Smooth muscle cell (in vitro differentiated cells): ENCODE data around the gene DOCK9. TPM values are rescaled to one million over a fixed set of nuclear protein-coding genes. Genes with fewer than 3 reads are reported as not detected.

Experiments used
- DNase-seq: peaks from one replicate; lab custom pipeline; 2025; ENCODE audit not compliant: unreplicated experiment; lab: John Stamatoyannopoulos, UW
- H2AFZ ChIP-seq: fragments of 200-600 bp; sonication (generic); 2 replicates; pipeline ENCODE4 v1.6.0; 2016; ENCODE audit warnings: antibody characterized with exemption, low read depth, mild to moderate bottlenecking
- H3F3A ChIP-seq: fragments of 200-600 bp; sonication (generic); 2 replicates; pipeline ENCODE4 v1.6.0; 2017; ENCODE audit warnings: antibody characterized with exemption, low read depth
- H3K27ac ChIP-seq: fragments of 200-600 bp; sonication (generic); 2 replicates; pipeline ENCODE4 v1.5.1; 2016; ENCODE audit warnings: low read depth, mild to moderate bottlenecking
- H3K27me3 ChIP-seq: fragments of 200-600 bp; sonication (generic); 2 replicates; pipeline ENCODE4 v1.6.1; 2016; ENCODE audit warnings: low read depth, mild to moderate bottlenecking
- H3K36me3 ChIP-seq: fragments of 200-600 bp; sonication (generic); 2 replicates; pipeline ENCODE4 v1.5.1; 2016; ENCODE audit warnings: low read depth
- H3K4me1 ChIP-seq: fragments of 200-600 bp; sonication (generic); 2 replicates; pipeline ENCODE4 v1.5.1; 2016; ENCODE audit warnings: low read depth
- H3K4me2 ChIP-seq: fragments of 200-600 bp; sonication (generic); 2 replicates; pipeline ENCODE4 v1.6.0; 2016; ENCODE audit warnings: mild to moderate bottlenecking
- H3K4me3 ChIP-seq: fragments of 200-600 bp; sonication (generic); 2 replicates; pipeline ENCODE4 v1.5.1; 2016; ENCODE audit warnings: mild to moderate bottlenecking
- H3K79me2 ChIP-seq: fragments of 200-600 bp; sonication (generic); 2 replicates; pipeline ENCODE4 v1.6.0; 2016; ENCODE audit warnings: low read depth, mild to moderate bottlenecking
- H3K9ac ChIP-seq: fragments of 200-600 bp; sonication (generic); 2 replicates; pipeline ENCODE4 v1.6.0; 2016; ENCODE audit warnings: low read depth
- H3K9me3 ChIP-seq: fragments of 200-600 bp; sonication (generic); replicated peaks from 2 replicates; pipeline ENCODE4 v1.5.1; 2016; ENCODE audit warnings: low read depth
- H4K20me1 ChIP-seq: fragments of 200-600 bp; sonication (generic); 2 replicates; pipeline ENCODE4 v1.6.0; 2016; ENCODE audit warnings: low read depth
- WGBS: methylation state at CpG from one replicate; pipeline ENCODE4 v1.1.7; 2016; ENCODE audit warnings: low lambda C conversion rate; 5-methylcytosine and 5-hydroxymethylcytosine counted together
- polyA plus RNA-seq: library from polyadenylated mRNA; unstranded; fragments of >200 nt; fragmentation: Nextera tagmentation; extraction: Ambion mirVana; gene quantifications from 2 replicates; pipeline ENCODE4 v1.2.1, GENCODE V29; 2016
- total RNA-seq: library from RNA; depleted of rRNA; stranded (reverse); fragments of >200 nt; gene quantifications from 2 replicates; pipeline ENCODE4 v1.2.3, GENCODE V29; 2014
- TF ChIP-seq, protein P1 (sequence below): fragments of 200-600 bp; sonication (generic); IDR thresholded peaks from 2 replicates; pipeline ENCODE4 v1.5.1; 2017; ENCODE audit warnings: borderline replicate concordance, mild to moderate bottlenecking, antibody characterized with exemption; ENCODE audit not compliant: insufficient read depth, poor library complexity, severe bottlenecking

DOCK9 gene
- total and polyA plus RNA-seq, 2 experiments from 2014 or later, result 5.7 to 25.1 TPM

DNA sequence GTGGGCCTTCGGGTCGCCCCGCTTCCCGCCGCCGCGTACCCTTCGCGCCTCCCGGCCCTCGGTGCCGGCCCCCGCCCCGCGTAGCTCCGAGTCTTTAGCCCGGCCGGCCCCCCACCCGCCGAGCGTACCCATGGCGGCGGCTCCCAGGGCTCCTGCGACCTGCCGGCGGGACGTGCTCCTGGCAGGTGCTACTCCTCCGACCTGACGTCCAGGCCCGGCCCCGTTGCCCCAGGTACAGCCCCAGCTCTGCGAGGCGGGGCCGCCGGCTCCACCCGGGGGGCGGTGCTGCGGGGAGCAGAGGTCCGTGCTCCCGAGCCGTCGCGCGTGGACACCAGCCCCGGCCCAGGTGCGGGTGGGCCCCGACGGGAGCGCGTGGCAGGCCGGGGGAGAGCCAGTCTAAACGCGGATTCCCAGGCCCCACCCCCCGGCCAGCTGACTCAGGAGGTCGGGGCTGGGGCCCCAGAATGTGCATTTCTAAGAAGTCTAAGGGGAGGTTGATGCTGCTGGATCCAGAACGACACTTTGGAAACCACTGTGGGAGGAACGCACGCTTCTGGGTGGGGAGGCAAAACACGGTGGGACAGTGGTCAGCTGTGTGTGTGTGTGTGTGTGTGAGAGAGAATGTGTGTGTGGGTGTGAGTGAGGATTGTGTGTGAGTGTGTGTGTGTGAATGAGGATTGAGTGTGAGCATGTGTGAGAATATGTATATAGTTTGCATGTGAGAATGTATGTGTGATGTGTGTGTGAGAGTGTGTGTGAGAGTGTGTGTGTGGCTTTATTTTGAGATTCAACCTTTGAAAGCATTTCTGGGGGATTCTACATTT lies 225.2 kb downstream of the DOCK9 start, which contains the start of gene SLC15A1:
Gene SLC15A1 (minus strand): TSS at position 206 of the 824 bp plus-strand sequence. CDS start 74 bp downstream, at position 132.
- H3F3A ChIP-seq, result no peaks in the 10 kb centered on the region
- 19% methylated on average over 30 of the region's 59 CpGs for WGBS
- no peaks in the 10 kb centered on the region for H3K79me2 ChIP-seq
- H3K4me3 ChIP-seq, result peak within 1 kb of the TSS; percentile 52
- H3K9me3 ChIP-seq, result no peaks in the 10 kb centered on the region
- H3K36me3 ChIP-seq, result no peaks in the 10 kb centered on the region
- H3K9ac ChIP-seq, result no peak within 1 kb of the TSS
- H3K4me2 ChIP-seq, result peak within 1 kb of the TSS; percentile 87
- H3K27me3 ChIP-seq, result peaks cover 47% of the 10 kb centered on the region
- peak within 1 kb of the TSS; percentile 19 for H2AFZ ChIP-seq
- DNase-seq, result no peak
- H3K27ac ChIP-seq, result no peak within 1 kb of the TSS
- no peaks in the 10 kb centered on the region for H3K4me1 ChIP-seq
- TF ChIP-seq, protein P1, sequence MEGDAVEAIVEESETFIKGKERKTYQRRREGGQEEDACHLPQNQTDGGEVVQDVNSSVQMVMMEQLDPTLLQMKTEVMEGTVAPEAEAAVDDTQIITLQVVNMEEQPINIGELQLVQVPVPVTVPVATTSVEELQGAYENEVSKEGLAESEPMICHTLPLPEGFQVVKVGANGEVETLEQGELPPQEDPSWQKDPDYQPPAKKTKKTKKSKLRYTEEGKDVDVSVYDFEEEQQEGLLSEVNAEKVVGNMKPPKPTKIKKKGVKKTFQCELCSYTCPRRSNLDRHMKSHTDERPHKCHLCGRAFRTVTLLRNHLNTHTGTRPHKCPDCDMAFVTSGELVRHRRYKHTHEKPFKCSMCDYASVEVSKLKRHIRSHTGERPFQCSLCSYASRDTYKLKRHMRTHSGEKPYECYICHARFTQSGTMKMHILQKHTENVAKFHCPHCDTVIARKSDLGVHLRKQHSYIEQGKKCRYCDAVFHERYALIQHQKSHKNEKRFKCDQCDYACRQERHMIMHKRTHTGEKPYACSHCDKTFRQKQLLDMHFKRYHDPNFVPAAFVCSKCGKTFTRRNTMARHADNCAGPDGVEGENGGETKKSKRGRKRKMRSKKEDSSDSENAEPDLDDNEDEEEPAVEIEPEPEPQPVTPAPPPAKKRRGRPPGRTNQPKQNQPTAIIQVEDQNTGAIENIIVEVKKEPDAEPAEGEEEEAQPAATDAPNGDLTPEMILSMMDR, result no peak
- no peaks in the 10 kb centered on the region for H4K20me1 ChIP-seq

DNA sequence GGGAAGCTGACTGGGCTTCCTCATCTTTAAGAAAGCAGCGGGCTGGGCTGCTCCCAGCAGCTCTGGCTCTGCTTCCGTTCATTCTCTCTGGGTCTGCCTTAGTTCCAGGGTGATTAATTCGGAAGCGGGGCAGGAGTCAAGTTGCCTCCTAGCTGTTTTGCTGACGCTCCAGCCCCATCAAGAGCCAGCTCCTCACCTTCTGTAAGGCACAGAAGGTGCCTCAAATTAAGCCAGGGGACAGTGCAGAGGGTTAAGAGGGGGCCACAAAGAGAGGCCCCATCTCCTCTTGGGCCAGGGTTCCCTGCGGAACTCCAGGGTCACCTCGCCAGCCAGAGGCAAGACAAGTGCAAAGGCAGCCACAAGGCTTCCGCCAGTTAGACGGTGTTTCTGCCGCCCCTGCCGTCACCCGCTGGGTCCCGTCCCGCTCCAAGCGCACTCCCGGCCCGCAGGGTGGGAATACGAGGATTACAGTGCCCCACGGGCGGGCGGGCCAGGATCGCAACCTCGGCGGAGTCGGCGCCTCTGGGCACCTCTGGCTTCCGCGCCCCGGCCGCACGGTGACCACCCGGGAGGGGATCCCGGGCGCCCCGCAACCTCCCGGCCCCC lies 225.9 kb downstream of the DOCK9 start:
- Histone ChIP-seq H3K27me3 (peaks cover 47% of the 10 kb centered on the region), H3K36me3 (no peaks in the 10 kb centered on the region), H3K4me2 (peak overlapping the region; percentile 87), H3K4me1 (no peaks in the 10 kb centered on the region), H2AFZ (peak overlapping the region; percentile 19), H3K4me3 (peak overlapping the region; percentile 52), H3K27ac (no peak overlapping the region), H3F3A (no peaks in the 10 kb centered on the region), H4K20me1 (no peaks in the 10 kb centered on the region), H3K9ac (no peak overlapping the region), H3K9me3 (no peaks in the 10 kb centered on the region), H3K79me2 (no peaks in the 10 kb centered on the region)
- DNase-seq, result no peak
- whole genome bisulfite sequencing, result 8% methylated on average over 31 of the region's 36 CpGs
- TF ChIP-seq, protein P1, result no peak

DNA sequence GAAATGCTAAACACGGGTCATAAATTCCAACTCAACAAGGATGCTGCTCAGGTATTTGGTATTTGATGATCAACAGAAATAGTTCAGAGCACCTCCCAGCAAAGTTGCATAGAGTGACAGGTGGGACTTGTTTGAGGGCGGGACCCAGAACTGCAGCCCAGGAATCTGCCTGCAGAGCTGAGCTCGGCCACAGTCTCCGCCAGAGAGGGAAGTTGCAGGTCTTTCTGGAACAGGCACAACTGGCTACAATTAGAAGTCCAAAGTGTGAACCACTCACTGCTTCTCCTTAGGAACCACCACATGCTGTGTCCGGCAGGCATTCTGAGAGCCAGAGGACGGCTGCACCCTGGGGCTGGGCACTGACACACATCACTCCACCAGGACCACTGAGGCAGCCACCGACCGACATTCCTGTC lies 226.5 kb downstream of the DOCK9 start:
- TF ChIP-seq, protein P1, result no peak
- no peak overlapping the region for H2AFZ ChIP-seq
- no peak overlapping the region for H3K4me2 ChIP-seq
- WGBS, result 56% methylated on average over 8 of the region's 8 CpGs
- H3K9me3 ChIP-seq, result no peaks in the 10 kb centered on the region
- H3K79me2 ChIP-seq, result no peaks in the 10 kb centered on the region
- H4K20me1 ChIP-seq, result no peaks in the 10 kb centered on the region
- H3K4me1 ChIP-seq, result no peaks in the 10 kb centered on the region
- no peak overlapping the region for H3K27ac ChIP-seq
- no peak overlapping the region for H3K9ac ChIP-seq
- H3F3A ChIP-seq, result no peaks in the 10 kb centered on the region
- no peaks in the 10 kb centered on the region for H3K36me3 ChIP-seq
- no peak for DNase-seq
- peak overlapping the region; percentile 52 for H3K4me3 ChIP-seq
- peaks cover 47% of the 10 kb centered on the region for H3K27me3 ChIP-seq
